HG03159 (cell line): Measurements from ENCODE around the gene LRRC41.
A peak's percentile ranks its signal among the peaks of the same experiment; 100 is the strongest.
"Not testable (repeated sequence)": the region's sequence is repeated elsewhere in the genome, so short reads cannot be mapped to it uniquely, and the experiment has no call there.

Experiments
- ATAC-seq: cut with Tn5 transposase; IDR thresholded peaks from one replicate; pipeline ENCODE4 v1.9.1; 2021; ENCODE audit warnings: mild to moderate bottlenecking, moderate library complexity; ENCODE audit not compliant: unreplicated experiment

The LRRC41 gene

GRCh38 chr1:46328182-46328581, 24.8 kb upstream of the LRRC41 start:
- not testable (repeated sequence) for ATAC-seq

- ATAC-seq: not testable (repeated sequence)
These were observed 22.1 kb upstream of the LRRC41 start for GRCh38 chr1:46325285-46326076.

GRCh38 chr1:46322191-46322590, 18.8 kb upstream of the LRRC41 start:
- not testable (repeated sequence) for ATAC-seq

GRCh38 chr1:46319960-46320914, 16.8 kb upstream of the LRRC41 start:
- not testable (repeated sequence) for ATAC-seq

GRCh38 chr1:46319301-46319700, 15.9 kb upstream of the LRRC41 start:
- not testable (repeated sequence) for ATAC-seq

GRCh38 chr1:46317323-46317722, 13.9 kb upstream of the LRRC41 start:
- no peak for ATAC-seq

- ATAC-seq: no peak
These were observed 12.4 kb upstream of the LRRC41 start for GRCh38 chr1:46315669-46316403.

- no peak for ATAC-seq
These were observed 6.9 kb upstream of the LRRC41 start for GRCh38 chr1:46310321-46310720.

GRCh38 chr1:46309401-46310159, 6.2 kb upstream of the LRRC41 start:
- no peak for ATAC-seq

- ATAC-seq: no peak
These were observed 2.7 kb upstream of the LRRC41 start for GRCh38 chr1:46306159-46306530.

GRCh38 chr1:46303872-46304326, 483 bp upstream of the LRRC41 start:
- no peak for ATAC-seq

- ATAC-seq: peak; percentile 8
These were observed 777 bp downstream of the LRRC41 start for GRCh38 chr1:46302641-46303037.

GRCh38 chr1:46301808-46302640, 1.4 kb downstream of the LRRC41 start:
- peak; percentile 41 for ATAC-seq

- no peak for ATAC-seq
These were observed 2.0 kb downstream of the LRRC41 start for GRCh38 chr1:46301406-46301807.

GRCh38 chr1:46300673-46301405, 2.6 kb downstream of the LRRC41 start:
- no peak for ATAC-seq

- no peak for ATAC-seq
These were observed 5.0 kb downstream of the LRRC41 start for GRCh38 chr1:46298387-46298786.

GRCh38 chr1:46295306-46295705, 8.1 kb downstream of the LRRC41 start:
- no peak for ATAC-seq

- no peak for ATAC-seq
These were observed 13.4 kb downstream of the LRRC41 start for GRCh38 chr1:46289976-46290375.

- no peak for ATAC-seq
These were observed 14.3 kb downstream of the LRRC41 start for GRCh38 chr1:46289134-46289494.
